Ishikawa (cell line): ENCODE measurements around the gene PPDPF.

Source experiments
- CEBPB ChIP-seq: IDR thresholded peaks from 2 replicates; pipeline ENCODE4 v1.6.1; 2012
- CREB1 ChIP-seq: IDR thresholded peaks from 2 replicates; pipeline ENCODE4 v1.6.1; 2012; ENCODE audit warnings: low read depth
- EGR1 ChIP-seq: IDR thresholded peaks from 2 replicates; pipeline ENCODE4 v1.6.1; 2012
- EP300 ChIP-seq: IDR thresholded peaks from 2 replicates; pipeline ENCODE4 v1.6.1; 2012; ENCODE audit warnings: borderline replicate concordance
- FOXM1 ChIP-seq: IDR thresholded peaks from 2 replicates; pipeline ENCODE4 v1.6.1; 2012; ENCODE audit warnings: low read depth, borderline replicate concordance
- MAX ChIP-seq: IDR thresholded peaks from 2 replicates; pipeline ENCODE4 v1.6.1; 2012
- NFIC ChIP-seq: IDR thresholded peaks from 2 replicates; pipeline ENCODE4 v1.6.1; 2012
- RAD21 ChIP-seq: IDR thresholded peaks from 2 replicates; pipeline ENCODE4 v1.6.1; 2012; ENCODE audit warnings: low read depth
- REST ChIP-seq: IDR thresholded peaks from 2 replicates; pipeline ENCODE4 v1.6.1; 2012; ENCODE audit warnings: low read depth, mild to moderate bottlenecking
- TAF1 ChIP-seq: IDR thresholded peaks from 2 replicates; pipeline ENCODE4 v1.6.1; 2012; ENCODE audit warnings: low read depth, mild to moderate bottlenecking
- TCF12 ChIP-seq: IDR thresholded peaks from 2 replicates; pipeline ENCODE4 v1.6.1; 2012; ENCODE audit warnings: low read depth
- TEAD4 ChIP-seq: IDR thresholded peaks from 2 replicates; pipeline ENCODE4 v1.6.1; 2012
- YY1 ChIP-seq: IDR thresholded peaks from 2 replicates; pipeline ENCODE4 v1.6.1; 2012; ENCODE audit warnings: low read depth
- ZBTB7A ChIP-seq: IDR thresholded peaks from 2 replicates; pipeline ENCODE4 v1.6.1; 2012; ENCODE audit warnings: low read depth
- TF ChIP-seq, protein P1 (sequence below): IDR thresholded peaks from 2 replicates; pipeline ENCODE4 v1.6.1; 2012

Gene PPDPF

GRCh38 chr20:63534831-63535651 is 14.5 kb downstream of the PPDPF start:
- no peak for TF ChIP-seq CEBPB
- no peak for TF ChIP-seq FOXM1
- TF ChIP-seq EP300 = no peak
- TF ChIP-seq YY1 = no peak
- no peak for TF ChIP-seq CREB1
- no peak for TF ChIP-seq RAD21
- TF ChIP-seq, protein P1, sequence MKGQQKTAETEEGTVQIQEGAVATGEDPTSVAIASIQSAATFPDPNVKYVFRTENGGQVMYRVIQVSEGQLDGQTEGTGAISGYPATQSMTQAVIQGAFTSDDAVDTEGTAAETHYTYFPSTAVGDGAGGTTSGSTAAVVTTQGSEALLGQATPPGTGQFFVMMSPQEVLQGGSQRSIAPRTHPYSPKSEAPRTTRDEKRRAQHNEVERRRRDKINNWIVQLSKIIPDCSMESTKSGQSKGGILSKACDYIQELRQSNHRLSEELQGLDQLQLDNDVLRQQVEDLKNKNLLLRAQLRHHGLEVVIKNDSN = no peak
- TF ChIP-seq TEAD4 = no peak
- TF ChIP-seq ZBTB7A = no peak
- TF ChIP-seq MAX = no peak
- no peak for TF ChIP-seq TCF12
- no peak for TF ChIP-seq REST
- no peak for TF ChIP-seq NFIC
- no peak for TF ChIP-seq TAF1
- no peak for TF ChIP-seq EGR1

DNA sequence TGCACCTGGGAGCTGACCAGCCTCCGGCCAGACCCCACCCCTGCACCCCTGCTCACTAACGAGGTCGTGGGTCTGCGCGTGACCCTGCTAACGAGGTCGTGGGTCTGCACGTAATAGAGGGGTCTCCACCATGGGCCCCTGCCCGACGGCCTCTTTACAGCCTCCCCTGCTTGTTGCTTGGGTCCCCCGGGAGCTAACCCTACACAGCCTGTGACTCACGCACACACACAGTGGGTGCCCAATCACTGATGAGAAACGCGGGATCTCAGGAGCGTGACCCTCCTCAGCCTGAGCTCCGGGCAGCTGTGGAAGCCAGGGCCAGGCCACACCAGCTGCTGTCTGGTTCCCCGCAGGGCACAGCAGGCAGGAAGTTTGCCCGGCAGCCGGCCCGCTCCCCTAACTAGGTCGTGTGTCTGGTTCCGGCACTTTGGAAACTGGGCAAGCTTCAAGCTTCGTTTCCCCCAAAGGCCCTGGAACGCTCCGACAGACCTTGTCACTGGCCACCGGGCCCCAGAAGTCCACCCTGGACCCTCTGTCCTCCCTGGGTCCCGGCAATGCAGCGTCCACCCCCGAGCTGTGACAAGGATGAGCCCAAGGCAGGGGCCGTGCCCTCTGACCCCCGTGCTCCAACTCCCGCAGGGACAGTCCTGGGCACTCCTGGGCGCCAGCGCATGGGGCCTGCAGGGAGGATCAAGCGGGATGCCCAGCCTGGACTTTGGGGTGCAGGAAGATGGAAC is 15.8 kb downstream of the PPDPF start:
- no peak for TF ChIP-seq CEBPB
- TF ChIP-seq TAF1 = no peak
- no peak; the same call in 1 of the 2 replicates for TF ChIP-seq RAD21
- TF ChIP-seq YY1 = no peak
- no peak for TF ChIP-seq REST
- no peak for TF ChIP-seq EGR1
- peak; percentile 59 for TF ChIP-seq NFIC
- peak; percentile 92 for TF ChIP-seq TCF12
- peak; percentile 89 for TF ChIP-seq ZBTB7A
- peak; percentile 19 for TF ChIP-seq MAX
- TF ChIP-seq, protein P1 = peak; percentile 20; the same call in 1 of the 2 replicates
- TF ChIP-seq CREB1 = no peak
- peak; percentile 48; the same call in 1 of the 2 replicates for TF ChIP-seq FOXM1
- TF ChIP-seq TEAD4 = no peak
- peak; percentile 79 for TF ChIP-seq EP300

DNA sequence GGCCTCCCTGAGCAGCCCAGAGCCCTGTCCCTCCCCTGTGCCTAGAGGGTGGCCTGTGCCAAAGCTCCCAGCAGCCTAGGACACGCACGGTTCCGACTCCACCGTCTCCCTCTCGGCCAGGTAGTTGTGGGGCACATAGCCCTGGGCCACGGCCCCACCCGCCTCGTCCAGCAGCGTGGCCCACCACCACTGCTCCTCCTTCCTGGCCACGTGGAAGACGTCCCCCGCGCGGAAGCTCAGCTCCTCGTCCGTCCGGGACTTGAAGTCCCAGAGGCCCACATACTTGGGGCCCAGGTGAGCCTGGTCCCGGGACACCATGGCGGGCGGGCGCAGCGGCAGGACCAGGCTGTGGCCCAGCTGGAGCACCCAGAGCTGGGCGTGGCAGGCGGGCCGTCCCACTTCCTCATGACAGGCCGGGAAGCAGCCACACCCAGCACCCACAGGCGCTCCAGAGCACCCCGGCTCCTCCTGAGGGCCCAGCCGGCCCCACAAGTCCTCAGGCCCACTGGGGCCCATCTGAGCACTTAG is 16.5 kb downstream of the PPDPF start, which contains the start of gene PTK6:
Gene PTK6 (minus strand): TSS at position 380 of the 528 bp plus-strand sequence. CDS start 62 bp downstream, at position 318.
- TF ChIP-seq, protein P1 = no peak
- TF ChIP-seq CREB1 (no peak), MAX (peak; percentile 20; the same call in 1 of the 2 replicates), YY1 (peak; percentile 14; the same call in 1 of the 2 replicates)

DNA sequence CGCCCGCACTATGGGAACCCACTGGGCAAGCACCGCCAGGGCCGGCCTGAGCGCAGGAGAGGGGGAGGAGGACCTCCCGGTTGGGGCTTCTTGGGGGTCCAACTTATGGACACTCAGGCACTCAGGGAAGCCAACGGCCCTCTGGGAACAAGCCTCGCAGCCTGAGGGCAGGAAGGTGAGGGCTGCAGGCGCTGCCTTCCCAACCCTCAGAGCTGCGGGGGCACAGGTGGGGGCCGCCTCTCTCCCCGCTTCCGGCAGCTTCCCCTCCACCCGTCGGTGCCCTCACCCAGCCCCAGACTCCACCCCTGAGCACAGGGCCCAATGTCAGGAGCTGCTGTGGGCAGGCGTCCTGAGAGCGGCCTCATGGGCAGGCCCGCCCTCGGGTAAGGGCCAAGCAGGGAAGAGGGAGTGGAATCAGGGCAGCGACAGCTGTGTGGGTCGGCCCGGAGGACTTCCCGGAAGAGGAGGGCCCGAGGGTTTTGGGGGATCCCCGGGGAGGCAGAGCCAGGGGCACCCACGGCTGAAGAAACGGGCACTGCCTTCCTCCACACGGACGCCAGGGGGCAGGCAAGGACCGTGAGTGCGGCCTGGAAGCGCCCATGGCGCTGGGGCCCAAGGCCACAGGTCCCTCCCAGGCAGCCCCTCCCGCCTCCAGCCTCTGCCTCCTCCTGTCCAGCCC is 17.1 kb downstream of the PPDPF start:
- peak; percentile 53; the same call in 1 of the 2 replicates for TF ChIP-seq EP300
- TF ChIP-seq ZBTB7A = peak; percentile 81
- no peak for TF ChIP-seq CREB1
- TF ChIP-seq TCF12 = peak; percentile 74
- TF ChIP-seq FOXM1 = 0 out of 2 replicates have a peak, but pooled peaks have one; percentile 1
- TF ChIP-seq YY1 = no peak
- 0 out of 2 replicates have a peak, but pooled peaks have one; percentile 7 for TF ChIP-seq REST
- TF ChIP-seq, protein P1 = 0 out of 2 replicates have a peak, but pooled peaks have one; percentile 15
- TF ChIP-seq EGR1 = peak; percentile 58
- peak; percentile 43 for TF ChIP-seq NFIC
- TF ChIP-seq CEBPB = no peak
- TF ChIP-seq MAX = peak; percentile 74
- TF ChIP-seq TEAD4 = no peak
- peak; percentile 95 for TF ChIP-seq RAD21
- TF ChIP-seq TAF1 = peak; percentile 40; the same call in 1 of the 2 replicates
